ENCODE measurements around the gene SRSF8.

GRCh38 chr11:95104856-95105255 lies 38.1 kb downstream of the SRSF8 start:
- no peak for TF ChIP-seq EZH2 (IDR thresholded peaks at IDR 0.05; ENCODE audit: low read depth)
- TF ChIP-seq, protein P1, sequence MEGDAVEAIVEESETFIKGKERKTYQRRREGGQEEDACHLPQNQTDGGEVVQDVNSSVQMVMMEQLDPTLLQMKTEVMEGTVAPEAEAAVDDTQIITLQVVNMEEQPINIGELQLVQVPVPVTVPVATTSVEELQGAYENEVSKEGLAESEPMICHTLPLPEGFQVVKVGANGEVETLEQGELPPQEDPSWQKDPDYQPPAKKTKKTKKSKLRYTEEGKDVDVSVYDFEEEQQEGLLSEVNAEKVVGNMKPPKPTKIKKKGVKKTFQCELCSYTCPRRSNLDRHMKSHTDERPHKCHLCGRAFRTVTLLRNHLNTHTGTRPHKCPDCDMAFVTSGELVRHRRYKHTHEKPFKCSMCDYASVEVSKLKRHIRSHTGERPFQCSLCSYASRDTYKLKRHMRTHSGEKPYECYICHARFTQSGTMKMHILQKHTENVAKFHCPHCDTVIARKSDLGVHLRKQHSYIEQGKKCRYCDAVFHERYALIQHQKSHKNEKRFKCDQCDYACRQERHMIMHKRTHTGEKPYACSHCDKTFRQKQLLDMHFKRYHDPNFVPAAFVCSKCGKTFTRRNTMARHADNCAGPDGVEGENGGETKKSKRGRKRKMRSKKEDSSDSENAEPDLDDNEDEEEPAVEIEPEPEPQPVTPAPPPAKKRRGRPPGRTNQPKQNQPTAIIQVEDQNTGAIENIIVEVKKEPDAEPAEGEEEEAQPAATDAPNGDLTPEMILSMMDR (conservative IDR thresholded peaks at IDR 0.05), result no peak

Measured in PC-9 (cell line).